IMR-90 (cell line): ENCODE data around the gene GRPEL2. TPM values are rescaled to one million over a fixed set of nuclear protein-coding genes. Genes with fewer than 3 reads are reported as not detected.

Source experiments
- ATAC-seq: fragments of 200-7000 bp; cut with Tn5 transposase; 2 replicates; pipeline ENCODE4 v1.9.1; 2020; ENCODE audit warnings: low read depth, mild to moderate bottlenecking, moderate library complexity
- BruUV-seq: library from RNA; stranded (reverse); fragments of 400-500 nt; replicated peaks from 2 replicates; lab custom pipeline; 2021; lab: Mats Ljungman, UMichigan
- CTCF ChIA-PET: fragments of 300-600 bp; formaldehyde crosslinking; extraction: SDS; loops from one replicate; lab custom pipeline; 2021; ENCODE audit warnings: antibody characterized with exemption; lab: Yijun Ruan, JAX
- POLR2A ChIA-PET: fragments of 300-600 bp; sonication (Branson Sonifier 250); formaldehyde crosslinking; loops from one replicate; lab custom pipeline; 2022; ENCODE audit warnings: antibody characterized with exemption; ENCODE audit not compliant: unreplicated experiment; lab: Charles Lee
- DNase-seq: peaks from one replicate; pipeline ENCODE4 v3.0.0; 2013
- H2AFZ ChIP-seq: replicated peaks from 2 replicates; pipeline ENCODE3; 2013; ENCODE audit warnings: low read length, mild to moderate bottlenecking; ENCODE audit not compliant: poor library complexity
- H2AK5ac ChIP-seq: 2 replicates; pipeline ENCODE4 v1.6.1; 2013; ENCODE audit warnings: low read depth, low read length, inconsistent platforms
- H2AK9ac ChIP-seq: replicated peaks from 2 replicates; pipeline ENCODE3; 2013; ENCODE audit warnings: mild to moderate bottlenecking, low read depth, low read length, moderate library complexity; ENCODE audit not compliant: poor library complexity
- H2BK120ac ChIP-seq: 2 replicates; pipeline ENCODE4 v1.6.1; 2013; ENCODE audit warnings: low read depth, low read length, inconsistent platforms
- H2BK15ac ChIP-seq: 3 replicates; pipeline ENCODE4 v1.6.1; 2013; ENCODE audit warnings: low read depth, low read length, inconsistent platforms
- H2BK20ac ChIP-seq: 2 replicates; pipeline ENCODE4 v1.6.1; 2013; ENCODE audit warnings: low read depth, mild to moderate bottlenecking, inconsistent platforms, low read length, moderate library complexity
- H2BK5ac ChIP-seq: 2 replicates; pipeline ENCODE4 v1.6.1; 2013; ENCODE audit warnings: mild to moderate bottlenecking, low read depth, low read length, inconsistent platforms; ENCODE audit not compliant: poor library complexity, severe bottlenecking
- H3K14ac ChIP-seq: replicated peaks from 2 replicates; pipeline ENCODE4 v1.6.1; 2013; ENCODE audit warnings: low read depth, low read length, inconsistent platforms
- H3K18ac ChIP-seq: 2 replicates; pipeline ENCODE4 v1.6.1; 2013; ENCODE audit warnings: low read depth, low read length, control low read depth
- H3K23ac ChIP-seq: 2 replicates; pipeline ENCODE4 v1.6.1; 2013; ENCODE audit warnings: low read depth, low read length, inconsistent platforms
- H3K27ac ChIP-seq: 2 replicates; pipeline ENCODE4 v1.5.1; 2013; ENCODE audit warnings: mild to moderate bottlenecking, control low read depth, low read length; ENCODE audit not compliant: insufficient read depth
- H3K27me3 ChIP-seq: 2 replicates; pipeline ENCODE4 v1.6.1; 2013; ENCODE audit warnings: low read length; ENCODE audit not compliant: control insufficient read depth, insufficient read depth
- H3K36me3 ChIP-seq: 2 replicates; pipeline ENCODE4 v1.6.1; 2013; ENCODE audit warnings: low read length, mixed read lengths; ENCODE audit not compliant: control insufficient read depth, insufficient read depth
- H3K4ac ChIP-seq: 2 replicates; pipeline ENCODE4 v1.6.1; 2013; ENCODE audit warnings: low read depth, low read length, inconsistent platforms
- H3K4me1 ChIP-seq: 2 replicates; pipeline ENCODE4 v1.6.1; 2013; ENCODE audit warnings: low read length, mixed read lengths; ENCODE audit not compliant: control insufficient read depth, insufficient read depth
- H3K4me2 ChIP-seq: 2 replicates; pipeline ENCODE4 v1.6.1; 2013; ENCODE audit warnings: low read depth, mild to moderate bottlenecking, control low read depth, low read length, moderate library complexity
- H3K4me3 ChIP-seq: 2 replicates; pipeline ENCODE4 v1.5.1; 2013; ENCODE audit warnings: low read depth, mild to moderate bottlenecking, control low read depth, low read length, moderate library complexity; ENCODE audit not compliant: insufficient read depth
- H3K56ac ChIP-seq: 2 replicates; pipeline ENCODE4 v1.6.1; 2013; ENCODE audit warnings: low read length, inconsistent platforms; ENCODE audit not compliant: insufficient read depth; ENCODE audit errors: extremely low read depth
- H3K79me1 ChIP-seq, 2 experiments: 2 replicates each; pipeline ENCODE4 v1.6.1; 2013; ENCODE audit warnings: low read length in 2 of 2, inconsistent platforms in 1 of 2, low read depth in 1 of 2
- H3K9ac ChIP-seq: 2 replicates; pipeline ENCODE4 v1.6.1; 2013; ENCODE audit warnings: low read depth, low read length, control low read depth
- H3K9me1 ChIP-seq: 2 replicates; pipeline ENCODE4 v1.6.1; 2013; ENCODE audit warnings: low read length, inconsistent platforms; ENCODE audit not compliant: insufficient read depth
- H3K9me3 ChIP-seq: 2 replicates; pipeline ENCODE4 v1.6.1; 2013; ENCODE audit warnings: low read length; ENCODE audit not compliant: control insufficient read depth, insufficient read depth
- H4K20me1 ChIP-seq: 2 replicates; pipeline ENCODE4 v1.6.1; 2013; ENCODE audit warnings: low read length, inconsistent platforms; ENCODE audit not compliant: insufficient read depth
- H4K5ac ChIP-seq: 2 replicates; pipeline ENCODE4 v1.6.1; 2013; ENCODE audit warnings: mild to moderate bottlenecking, low read depth, low read length, control low read depth
- H4K8ac ChIP-seq, 2 experiments: 2 replicates each; pipeline ENCODE4 v1.6.1; 2013; ENCODE audit warnings: low read depth in 2 of 2, low read length in 2 of 2, control low read depth in 1 of 2, inconsistent platforms in 1 of 2
- H4K91ac ChIP-seq: 2 replicates; pipeline ENCODE4 v1.6.1; 2013; ENCODE audit warnings: low read depth, low read length, inconsistent platforms; ENCODE audit not compliant: insufficient read depth
- BHLHE40 ChIP-seq: fragments of 150-350 bp; IDR thresholded peaks from 2 replicates; pipeline ENCODE4 v1.6.1; 2016; ENCODE audit warnings: mild to moderate bottlenecking, low read depth, low read length
- CEBPB ChIP-seq: IDR thresholded peaks from 2 replicates; pipeline ENCODE4 v1.6.1; 2012; ENCODE audit warnings: low read depth, low read length, improper control_type of control experiment
- ELK1 ChIP-seq: fragments of 150-350 bp; IDR thresholded peaks from 2 replicates; pipeline ENCODE4 v1.6.1; 2016; ENCODE audit warnings: low read depth, mild to moderate bottlenecking, low read length, moderate library complexity, borderline replicate concordance
- MXI1 ChIP-seq: IDR thresholded peaks from 2 replicates; pipeline ENCODE4 v1.6.1; 2012; ENCODE audit warnings: low read depth, mild to moderate bottlenecking, low read length, moderate library complexity, borderline replicate concordance
- POLR2A ChIP-seq: IDR thresholded peaks from 2 replicates; pipeline ENCODE4 v1.6.1; 2012; ENCODE audit warnings: mild to moderate bottlenecking, low read depth, low read length
- RCOR1 ChIP-seq: IDR thresholded peaks from 2 replicates; pipeline ENCODE4 v1.6.1; 2012; ENCODE audit warnings: mild to moderate bottlenecking, low read length, improper control_type of control experiment; ENCODE audit not compliant: insufficient replicate concordance
- RFX5 ChIP-seq: IDR thresholded peaks from 2 replicates; pipeline ENCODE4 v1.8.0; 2012; ENCODE audit warnings: low read depth, mild to moderate bottlenecking, low read length, moderate library complexity
- SMC3 ChIP-seq: fragments of 150-350 bp; IDR thresholded peaks from 2 replicates; pipeline ENCODE4 v1.6.1; 2016; ENCODE audit warnings: low read depth, mild to moderate bottlenecking, antibody characterized with exemption, low read length, moderate library complexity
- WGBS, 2 experiments: methylation state at CpG; one replicate each; pipeline versions ENCODE4 v1.1.5 to v1.1.7; 2013; ENCODE audit warnings: missing lambda C conversion rate in 2 of 2; ENCODE audit not compliant: insufficient read length in 1 of 2; ENCODE audit errors: extremely low coverage in 2 of 2; 5-methylcytosine and 5-hydroxymethylcytosine counted together
- dilution Hi-C: fragments of 300-500 bp; cut with HindIII; formaldehyde crosslinking; loops from one replicate; pipeline ENCODE4 v1.14.3; 2018; ENCODE audit warnings: low sequenced_read_pairs; ENCODE audit not compliant: unreplicated experiment
- in situ Hi-C: fragments of 300-500 bp; cut with MboI; formaldehyde crosslinking; loops from 3 replicates; pipeline ENCODE4 v1.14.3; 2019; ENCODE audit warnings: low sequenced_read_pairs, inconsistent platforms, mixed read lengths
- intact Hi-C: fragments of 100-400 bp; cut with micrococcal nuclease; formaldehyde crosslinking; loops from 2 replicates; pipeline ENCODE4 v1.10.0; 2022
- polyA plus RNA-seq, 3 experiments: library from polyadenylated mRNA; depleted of rRNA; stranded (reverse); fragments of >200 nt; gene quantifications; 2 replicates each; pipeline ENCODE4 v1.2.3, GENCODE V29; 2012; ENCODE audit warnings: low replicate concordance in 1 of 3
- total RNA-seq: library from RNA; depleted of rRNA; stranded (reverse); fragments of >200 nt; gene quantifications from 2 replicates; pipeline ENCODE4 v1.2.3, GENCODE V29; 2012
- TF ChIP-seq, protein P1 (sequence below): fragments of 150-350 bp; IDR thresholded peaks from 2 replicates; pipeline ENCODE4 v1.6.1; 2017; ENCODE audit warnings: mild to moderate bottlenecking, antibody characterized with exemption, low read length, low read depth

GRPEL2 gene
- total and polyA plus RNA-seq, 2 of the 4 experiments (the other 2 are of a cell fraction): 6.2 to 18.1 TPM

GRCh38 chr5:149302641-149303040 is 42.7 kb upstream of the GRPEL2 start:
- CTCF ChIA-PET: no interaction called here
- no CpG with 5 or more reads among the region's 5 CpGs for WGBS, 2 experiments

More at GRCh38 chr5:149302641-149303040, 42.7 kb upstream of the GRPEL2 start:
- intact Hi-C loops (no loop called here), in situ Hi-C loops (no loop called here), dilution Hi-C loops (no loop called here)
- Histone ChIP-seq H2BK5ac (no peak overlapping the region), H4K20me1 (no peaks in the 10 kb centered on the region), H2AK9ac (peak overlapping the region; percentile 68), H2BK120ac (no peak overlapping the region), H3K9me3 (no peaks in the 10 kb centered on the region), H3K27me3 (no peaks in the 10 kb centered on the region), H3K27ac (no peak overlapping the region), H3K4me2 (no peak overlapping the region), H4K5ac (no peak overlapping the region), H3K4me1 (peaks cover 4% of the 10 kb centered on the region), H3K23ac (no peak overlapping the region), H3K56ac (no peak overlapping the region), H4K91ac (no peak overlapping the region), H3K18ac (no peak overlapping the region), H2BK20ac (no peak overlapping the region), H3K9me1 (peaks cover 14% of the 10 kb centered on the region), H3K9ac (no peak overlapping the region), H3K14ac (no peak overlapping the region), H4K8ac (no peak overlapping the region), H2AK5ac (peak overlapping the region; percentile 2; the same call in 1 of the 2 replicates), H2AFZ (no peak overlapping the region), H3K4me3 (no peak overlapping the region), H2BK15ac (0 out of 3 replicates have a peak overlapping the region, but pooled peaks have one; percentile 12), H3K79me1 (no peaks in the 10 kb centered on the region), H3K36me3 (no peaks in the 10 kb centered on the region), H3K4ac (no peak overlapping the region)
- POLR2A ChIA-PET: no interaction called here
- DNase-seq: no peak
- no peak for ATAC-seq
- BruUV-seq: no TSS peak
- no peak for TF ChIP-seq MXI1
- no peak for TF ChIP-seq ELK1
- no peak for TF ChIP-seq CEBPB
- TF ChIP-seq RFX5: no peak
- no peak for TF ChIP-seq POLR2A
- no peak for TF ChIP-seq RCOR1
- TF ChIP-seq SMC3: no peak
- no peak for TF ChIP-seq BHLHE40
- TF ChIP-seq, protein P1, sequence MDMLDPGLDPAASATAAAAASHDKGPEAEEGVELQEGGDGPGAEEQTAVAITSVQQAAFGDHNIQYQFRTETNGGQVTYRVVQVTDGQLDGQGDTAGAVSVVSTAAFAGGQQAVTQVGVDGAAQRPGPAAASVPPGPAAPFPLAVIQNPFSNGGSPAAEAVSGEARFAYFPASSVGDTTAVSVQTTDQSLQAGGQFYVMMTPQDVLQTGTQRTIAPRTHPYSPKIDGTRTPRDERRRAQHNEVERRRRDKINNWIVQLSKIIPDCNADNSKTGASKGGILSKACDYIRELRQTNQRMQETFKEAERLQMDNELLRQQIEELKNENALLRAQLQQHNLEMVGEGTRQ: no peak
